HEK293 (cell line): Measurements from ENCODE around the gene UFSP1.

Experiments
- CTCF ChIP-seq: fragments of 450-650 bp; formaldehyde crosslinking; IDR thresholded peaks from 2 replicates; pipeline ENCODE4 v1.5.1; 2016; ENCODE audit warnings: missing biosample characterization, missing genetic modification characterization
- KLF10 ChIP-seq: fragments of 450-650 bp; IDR thresholded peaks from 2 replicates; pipeline ENCODE4 v1.5.1; 2018; ENCODE audit warnings: missing biosample characterization, mild to moderate bottlenecking, missing genetic modification characterization
- ZNF416 ChIP-seq: fragments of 450-650 bp; formaldehyde crosslinking; IDR thresholded peaks from 2 replicates; pipeline ENCODE4 v1.5.1; 2016; ENCODE audit warnings: missing biosample characterization, missing genetic modification characterization
- ZNF747 ChIP-seq: fragments of 450-650 bp; formaldehyde crosslinking; IDR thresholded peaks from 2 replicates; pipeline ENCODE4 v1.5.1; 2016; ENCODE audit warnings: missing biosample characterization, missing genetic modification characterization
- TF ChIP-seq, protein P1 (sequence below): fragments of 450-650 bp; formaldehyde crosslinking; IDR thresholded peaks from 2 replicates; pipeline ENCODE4 v1.5.1; 2016; ENCODE audit warnings: missing biosample characterization, missing genetic modification characterization

DNA sequence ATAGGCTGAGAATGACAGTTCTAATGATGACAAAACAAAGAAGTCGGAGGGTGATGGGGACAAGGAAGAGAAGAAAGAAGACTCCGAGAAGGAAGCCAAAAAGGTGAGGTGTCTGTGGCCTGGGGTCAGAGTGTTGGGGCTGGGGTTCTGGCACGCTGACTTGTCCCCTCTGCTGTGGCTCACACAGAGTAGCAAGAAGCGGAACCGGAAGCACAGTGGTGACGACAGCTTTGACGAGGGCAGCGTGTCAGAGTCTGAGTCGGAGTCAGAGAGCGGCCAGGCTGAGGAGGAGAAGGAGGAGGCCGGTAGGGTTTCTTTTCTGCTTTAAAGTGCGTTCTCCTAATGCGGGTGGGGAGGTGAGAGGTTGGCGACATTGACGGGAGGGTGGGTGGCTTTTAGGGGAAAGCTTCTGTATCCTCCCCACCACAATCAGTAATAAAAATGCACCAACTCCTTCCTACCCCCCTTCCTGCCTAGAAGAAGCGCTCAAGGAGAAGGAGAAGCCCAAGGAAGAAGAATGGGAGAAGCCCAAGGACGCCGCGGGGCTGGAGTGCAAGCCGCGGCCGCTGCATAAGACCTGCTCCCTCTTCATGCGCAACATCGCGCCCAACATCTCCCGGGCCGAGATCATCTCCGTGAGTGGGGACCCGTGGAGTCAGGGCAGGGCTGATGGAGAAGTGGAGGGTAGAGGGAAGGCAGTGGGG lies 4.6 kb downstream of the UFSP1 start:
- TF ChIP-seq KLF10 = no peak
- no peak for TF ChIP-seq CTCF (tag by site-specific recombination)
- TF ChIP-seq ZNF747 (tag by site-specific recombination) = no peak
- TF ChIP-seq ZNF416 = no peak
- TF ChIP-seq, protein P1, sequence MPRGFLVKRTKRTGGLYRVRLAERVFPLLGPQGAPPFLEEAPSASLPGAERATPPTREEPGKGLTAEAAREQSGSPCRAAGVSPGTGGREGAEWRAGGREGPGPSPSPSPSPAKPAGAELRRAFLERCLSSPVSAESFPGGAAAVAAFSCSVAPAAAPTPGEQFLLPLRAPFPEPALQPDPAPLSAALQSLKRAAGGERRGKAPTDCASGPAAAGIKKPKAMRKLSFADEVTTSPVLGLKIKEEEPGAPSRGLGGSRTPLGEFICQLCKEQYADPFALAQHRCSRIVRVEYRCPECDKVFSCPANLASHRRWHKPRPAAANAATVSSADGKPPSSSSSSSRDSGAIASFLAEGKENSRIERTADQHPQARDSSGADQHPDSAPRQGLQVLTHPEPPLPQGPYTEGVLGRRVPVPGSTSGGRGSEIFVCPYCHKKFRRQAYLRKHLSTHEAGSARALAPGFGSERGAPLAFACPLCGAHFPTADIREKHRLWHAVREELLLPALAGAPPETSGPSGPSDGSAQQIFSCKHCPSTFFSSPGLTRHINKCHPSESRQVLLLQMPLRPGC (tag by site-specific recombination) = no peak
